ENCODE results near the gene SMC1B.

The SMC1B gene

GRCh38 chr22:45314054-45314721 lies 99.2 kb downstream of the SMC1B start:
- no peak overlapping the region for H3K27ac ChIP-seq
- no peak overlapping the region for H3K4me3 ChIP-seq (ENCODE audit: low read depth, low read length)
- no peaks in the 10 kb centered on the region for H3K27me3 ChIP-seq (ENCODE audit: insufficient read depth, low read depth, severe bottlenecking)
- DNase-seq: no peak
- TF ChIP-seq CTCF (IDR thresholded peaks at IDR 0.05; ENCODE audit: low read depth, low read length): no peak
- H3K36me3 ChIP-seq: peaks cover 9% of the 10 kb centered on the region
- no peaks in the 10 kb centered on the region for H3K9me3 ChIP-seq (ENCODE audit: severe bottlenecking)

- Histone ChIP-seq H3K9me3 (ENCODE audit: severe bottlenecking) (no peaks in the 10 kb centered on the region), H3K36me3 (peaks cover 9% of the 10 kb centered on the region), H3K4me3 (ENCODE audit: low read depth, low read length) (no peak overlapping the region), H3K27me3 (ENCODE audit: insufficient read depth, low read depth, severe bottlenecking) (no peaks in the 10 kb centered on the region), H3K27ac (no peak overlapping the region)
- DNase-seq: no peak
- no peak for TF ChIP-seq CTCF (IDR thresholded peaks at IDR 0.05; ENCODE audit: low read depth, low read length)
Measured at GRCh38 chr22:45312856-45313255, 100.5 kb downstream of the SMC1B start.

DNA sequence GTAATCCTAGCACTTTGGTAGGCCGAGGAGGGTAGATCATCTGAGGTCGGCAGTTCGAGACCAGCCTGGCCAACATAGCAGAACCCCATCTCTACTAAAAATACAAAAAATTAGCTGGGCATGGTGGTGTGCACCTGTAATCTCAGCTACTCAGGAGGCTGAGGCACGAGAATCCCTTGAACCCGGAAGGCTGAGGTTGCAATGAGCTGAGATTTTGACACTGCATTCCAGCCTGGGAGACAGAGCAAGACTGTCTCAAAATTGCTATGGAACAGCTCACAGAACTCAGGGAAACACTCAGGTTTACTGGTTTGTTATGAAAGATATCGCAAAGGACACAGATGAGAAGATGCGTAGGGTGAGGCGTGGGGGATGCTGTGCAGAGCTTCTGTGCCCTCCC lies 101.0 kb downstream of the SMC1B start:
- no peak overlapping the region for H3K27ac ChIP-seq
- no peak for TF ChIP-seq CTCF (IDR thresholded peaks at IDR 0.05; ENCODE audit: low read depth, low read length)
- no peaks in the 10 kb centered on the region for H3K27me3 ChIP-seq (ENCODE audit: insufficient read depth, low read depth, severe bottlenecking)
- no peak for DNase-seq
- H3K9me3 ChIP-seq (ENCODE audit: severe bottlenecking): no peaks in the 10 kb centered on the region
- H3K36me3 ChIP-seq: peaks cover 9% of the 10 kb centered on the region
- no peak overlapping the region for H3K4me3 ChIP-seq (ENCODE audit: low read depth, low read length)

DNA sequence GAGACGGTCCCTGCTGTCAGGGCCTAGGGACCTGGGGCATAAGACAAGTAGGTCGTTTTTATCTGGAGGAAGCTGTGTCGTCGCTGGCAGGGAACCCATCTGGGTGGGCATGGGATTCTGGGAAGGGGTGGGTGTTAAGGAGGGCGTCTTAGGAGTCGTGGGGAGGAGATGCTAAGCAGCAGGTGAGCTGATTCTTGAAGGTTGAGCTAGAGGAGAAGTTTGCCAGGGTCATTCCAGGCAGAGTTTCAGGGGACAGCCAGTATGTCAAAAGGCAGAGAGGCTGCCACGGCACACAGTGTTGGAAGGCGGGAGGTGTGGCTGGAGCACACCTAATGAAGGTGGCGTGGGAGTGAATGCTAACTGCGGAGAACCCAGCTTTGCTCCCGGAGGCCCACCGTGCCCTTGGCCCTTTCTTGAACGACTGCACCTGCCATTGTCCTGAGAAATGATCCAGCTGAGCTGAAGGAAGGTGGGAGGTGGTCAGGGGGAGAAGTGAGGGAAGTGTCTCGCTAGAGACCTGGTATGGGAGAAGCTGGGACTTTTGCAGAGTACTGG lies 102.3 kb downstream of the SMC1B start:
- peak overlapping the region; percentile 83 for H3K4me3 ChIP-seq (ENCODE audit: low read depth, low read length)
- no peak for TF ChIP-seq CTCF (IDR thresholded peaks at IDR 0.05; ENCODE audit: low read depth, low read length)
- H3K27me3 ChIP-seq (ENCODE audit: insufficient read depth, low read depth, severe bottlenecking): no peaks in the 10 kb centered on the region
- no peaks in the 10 kb centered on the region for H3K9me3 ChIP-seq (ENCODE audit: severe bottlenecking)
- H3K36me3 ChIP-seq: peaks cover 9% of the 10 kb centered on the region
- no peak overlapping the region for H3K27ac ChIP-seq
- no peak for DNase-seq

DNA sequence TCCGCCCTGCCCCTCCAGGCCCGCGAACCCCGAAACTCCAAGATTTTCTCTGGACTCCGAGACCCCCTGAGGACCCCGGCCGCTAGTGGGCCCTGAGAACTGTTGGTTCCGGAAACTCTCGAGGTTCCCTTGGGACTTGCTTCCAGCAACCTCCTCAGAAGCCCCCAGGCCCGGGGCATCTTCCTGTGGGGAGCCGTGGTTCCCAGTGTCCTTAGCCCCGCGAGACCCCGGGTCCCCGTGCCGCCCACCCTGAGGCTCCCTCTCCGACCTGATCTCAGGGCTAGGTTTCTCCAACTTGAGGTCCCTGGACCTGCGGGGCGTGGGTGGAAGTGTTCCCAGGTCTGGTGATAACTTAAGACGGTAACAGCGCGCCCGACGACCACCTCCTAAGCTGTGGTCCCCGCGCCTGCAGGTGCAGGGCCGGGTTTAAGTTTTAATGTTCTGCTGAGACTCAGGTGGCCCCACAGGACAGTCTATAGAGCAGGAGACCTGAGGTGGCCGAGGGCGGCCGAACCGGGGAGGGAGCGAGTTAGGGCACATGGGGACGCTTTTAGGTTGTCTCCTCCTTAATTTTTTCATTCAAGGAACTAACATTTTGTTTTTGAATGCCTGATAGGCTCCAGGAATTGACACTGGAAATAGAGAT lies 102.9 kb downstream of the SMC1B start:
- Histone ChIP-seq H3K27ac (peak overlapping the region; percentile 80), H3K27me3 (ENCODE audit: insufficient read depth, low read depth, severe bottlenecking) (no peaks in the 10 kb centered on the region), H3K9me3 (ENCODE audit: severe bottlenecking) (no peaks in the 10 kb centered on the region), H3K36me3 (peaks cover 9% of the 10 kb centered on the region), H3K4me3 (ENCODE audit: low read depth, low read length) (peak overlapping the region; percentile 83)
- TF ChIP-seq CTCF (IDR thresholded peaks at IDR 0.05; ENCODE audit: low read depth, low read length): no peak
- DNase-seq: no peak
